ENCODE measurements around the gene ARHGAP1. TPM values are rescaled to one million over a fixed set of nuclear protein-coding genes. Genes with fewer than 3 reads are reported as not detected.

The ARHGAP1 gene
- polyA plus RNA-seq, 1 donor from 2014 or later = 9.3 TPM

DNA sequence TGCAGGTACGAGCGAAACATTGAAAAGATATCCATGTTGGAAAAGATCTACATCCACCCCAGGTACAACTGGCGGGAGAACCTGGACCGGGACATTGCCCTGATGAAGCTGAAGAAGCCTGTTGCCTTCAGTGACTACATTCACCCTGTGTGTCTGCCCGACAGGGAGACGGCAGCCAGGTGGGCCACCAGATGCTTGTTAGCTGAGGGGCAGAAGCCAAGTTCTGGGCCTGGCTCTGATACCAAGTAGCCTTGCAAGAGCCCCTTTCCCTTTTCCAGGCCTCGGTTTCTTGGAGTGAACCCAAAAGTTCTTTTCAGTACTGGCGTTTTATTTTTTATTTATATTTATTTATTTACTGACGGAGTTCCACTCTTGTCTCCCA lies 28.2 kb upstream of the ARHGAP1 start:
- Histone ChIP-seq H3K27ac (ENCODE audit: low read length) (no peak overlapping the region), H3K9me3 (ENCODE audit: low read length) (no peaks in the 10 kb centered on the region)

DNA sequence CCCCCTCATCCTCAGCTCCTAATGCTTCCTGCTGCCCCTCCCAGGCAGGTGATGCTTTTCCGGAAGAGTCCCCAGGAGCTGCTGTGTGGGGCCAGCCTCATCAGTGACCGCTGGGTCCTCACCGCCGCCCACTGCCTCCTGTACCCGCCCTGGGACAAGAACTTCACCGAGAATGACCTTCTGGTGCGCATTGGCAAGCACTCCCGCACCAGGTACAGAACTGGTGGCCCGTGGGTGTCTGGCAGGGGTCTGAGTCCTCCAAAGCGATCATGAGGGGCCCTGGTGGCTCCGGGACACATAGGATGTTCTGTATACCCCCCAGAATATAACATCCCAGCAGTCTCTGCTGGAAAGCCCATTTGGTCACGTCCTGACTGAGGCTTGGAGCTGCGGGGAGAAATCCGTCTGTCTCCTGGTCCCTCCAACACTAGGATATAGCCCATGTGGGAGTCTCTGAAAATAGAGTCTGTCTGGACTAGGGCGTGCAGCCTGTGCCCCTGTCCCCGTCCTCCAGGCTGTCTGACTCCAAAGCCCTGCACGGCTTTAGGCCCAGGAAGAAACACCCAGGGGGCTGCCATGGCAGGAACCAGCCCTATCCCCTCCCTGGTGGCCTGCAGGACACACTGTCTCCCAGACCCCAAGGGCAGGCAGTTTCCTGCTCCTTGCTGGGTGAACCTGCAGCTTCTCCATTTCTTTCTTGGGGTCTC lies 27.7 kb upstream of the ARHGAP1 start:
- TF ChIP-seq RAD21 (conservative IDR thresholded peaks at IDR 0.05) (no peak), SMC3 (conservative IDR thresholded peaks at IDR 0.05; ENCODE audit: poor library complexity) (no peak), POLR2AphosphoS5 (IDR thresholded peaks at IDR 0.05) (no peak), EZH2 (IDR thresholded peaks at IDR 0.05; ENCODE audit: borderline replicate concordance, insufficient read depth, low read length, poor library complexity, severe bottlenecking) (no peak), MXI1 (conservative IDR thresholded peaks at IDR 0.05; ENCODE audit: poor library complexity, severe bottlenecking) (no peak)
- TF ChIP-seq, protein P1, sequence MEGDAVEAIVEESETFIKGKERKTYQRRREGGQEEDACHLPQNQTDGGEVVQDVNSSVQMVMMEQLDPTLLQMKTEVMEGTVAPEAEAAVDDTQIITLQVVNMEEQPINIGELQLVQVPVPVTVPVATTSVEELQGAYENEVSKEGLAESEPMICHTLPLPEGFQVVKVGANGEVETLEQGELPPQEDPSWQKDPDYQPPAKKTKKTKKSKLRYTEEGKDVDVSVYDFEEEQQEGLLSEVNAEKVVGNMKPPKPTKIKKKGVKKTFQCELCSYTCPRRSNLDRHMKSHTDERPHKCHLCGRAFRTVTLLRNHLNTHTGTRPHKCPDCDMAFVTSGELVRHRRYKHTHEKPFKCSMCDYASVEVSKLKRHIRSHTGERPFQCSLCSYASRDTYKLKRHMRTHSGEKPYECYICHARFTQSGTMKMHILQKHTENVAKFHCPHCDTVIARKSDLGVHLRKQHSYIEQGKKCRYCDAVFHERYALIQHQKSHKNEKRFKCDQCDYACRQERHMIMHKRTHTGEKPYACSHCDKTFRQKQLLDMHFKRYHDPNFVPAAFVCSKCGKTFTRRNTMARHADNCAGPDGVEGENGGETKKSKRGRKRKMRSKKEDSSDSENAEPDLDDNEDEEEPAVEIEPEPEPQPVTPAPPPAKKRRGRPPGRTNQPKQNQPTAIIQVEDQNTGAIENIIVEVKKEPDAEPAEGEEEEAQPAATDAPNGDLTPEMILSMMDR (IDR thresholded peaks at IDR 0.05; ENCODE audit: poor library complexity, severe bottlenecking) = no peak
- TF ChIP-seq, protein P2, sequence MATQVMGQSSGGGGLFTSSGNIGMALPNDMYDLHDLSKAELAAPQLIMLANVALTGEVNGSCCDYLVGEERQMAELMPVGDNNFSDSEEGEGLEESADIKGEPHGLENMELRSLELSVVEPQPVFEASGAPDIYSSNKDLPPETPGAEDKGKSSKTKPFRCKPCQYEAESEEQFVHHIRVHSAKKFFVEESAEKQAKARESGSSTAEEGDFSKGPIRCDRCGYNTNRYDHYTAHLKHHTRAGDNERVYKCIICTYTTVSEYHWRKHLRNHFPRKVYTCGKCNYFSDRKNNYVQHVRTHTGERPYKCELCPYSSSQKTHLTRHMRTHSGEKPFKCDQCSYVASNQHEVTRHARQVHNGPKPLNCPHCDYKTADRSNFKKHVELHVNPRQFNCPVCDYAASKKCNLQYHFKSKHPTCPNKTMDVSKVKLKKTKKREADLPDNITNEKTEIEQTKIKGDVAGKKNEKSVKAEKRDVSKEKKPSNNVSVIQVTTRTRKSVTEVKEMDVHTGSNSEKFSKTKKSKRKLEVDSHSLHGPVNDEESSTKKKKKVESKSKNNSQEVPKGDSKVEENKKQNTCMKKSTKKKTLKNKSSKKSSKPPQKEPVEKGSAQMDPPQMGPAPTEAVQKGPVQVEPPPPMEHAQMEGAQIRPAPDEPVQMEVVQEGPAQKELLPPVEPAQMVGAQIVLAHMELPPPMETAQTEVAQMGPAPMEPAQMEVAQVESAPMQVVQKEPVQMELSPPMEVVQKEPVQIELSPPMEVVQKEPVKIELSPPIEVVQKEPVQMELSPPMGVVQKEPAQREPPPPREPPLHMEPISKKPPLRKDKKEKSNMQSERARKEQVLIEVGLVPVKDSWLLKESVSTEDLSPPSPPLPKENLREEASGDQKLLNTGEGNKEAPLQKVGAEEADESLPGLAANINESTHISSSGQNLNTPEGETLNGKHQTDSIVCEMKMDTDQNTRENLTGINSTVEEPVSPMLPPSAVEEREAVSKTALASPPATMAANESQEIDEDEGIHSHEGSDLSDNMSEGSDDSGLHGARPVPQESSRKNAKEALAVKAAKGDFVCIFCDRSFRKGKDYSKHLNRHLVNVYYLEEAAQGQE (IDR thresholded peaks at IDR 0.05; ENCODE audit: borderline replicate concordance) = no peak
- Histone ChIP-seq H3K36me3 (ENCODE audit: insufficient read depth, low read length) (no peaks in the 10 kb centered on the region), H3K79me2 (replicated peaks; ENCODE audit: insufficient read depth, low read length) (no peaks in the 10 kb centered on the region), H3K27me3 (ENCODE audit: insufficient read depth, low read depth, low read length) (no peaks in the 10 kb centered on the region), H3K9me2 (ENCODE audit: insufficient read depth, low read length) (no peaks in the 10 kb centered on the region), H3K9ac (ENCODE audit: low read length) (no peak overlapping the region), H3K27ac (ENCODE audit: low read length) (no peak overlapping the region), H3K9me3 (ENCODE audit: low read length) (no peaks in the 10 kb centered on the region), H3K4me3 (ENCODE audit: low read length) (no peak overlapping the region), H3F3A (ENCODE audit: insufficient read depth, low read length, poor library complexity, severe bottlenecking) (no peaks in the 10 kb centered on the region), H4K20me1 (ENCODE audit: insufficient read depth) (no peaks in the 10 kb centered on the region), H2AFZ (ENCODE audit: low read depth, low read length) (no peak overlapping the region), H3K4me2 (ENCODE audit: low read length) (no peak overlapping the region)

More for the DNA sequence above, 28.2 kb upstream of the ARHGAP1 start:
- H3F3A ChIP-seq (ENCODE audit: insufficient read depth, low read length, poor library complexity, severe bottlenecking) = no peaks in the 10 kb centered on the region
- H4K20me1 ChIP-seq (ENCODE audit: insufficient read depth) = no peaks in the 10 kb centered on the region
- H3K36me3 ChIP-seq (ENCODE audit: insufficient read depth, low read length) = no peaks in the 10 kb centered on the region
- no peaks in the 10 kb centered on the region for H3K9me2 ChIP-seq (ENCODE audit: insufficient read depth, low read length)
- H3K4me3 ChIP-seq (ENCODE audit: low read length) = no peak overlapping the region
- TF ChIP-seq MXI1 (conservative IDR thresholded peaks at IDR 0.05; ENCODE audit: poor library complexity, severe bottlenecking) = no peak
- no peak for TF ChIP-seq POLR2AphosphoS5 (IDR thresholded peaks at IDR 0.05)
- no peak for TF ChIP-seq SMC3 (conservative IDR thresholded peaks at IDR 0.05; ENCODE audit: poor library complexity)
- no peak for TF ChIP-seq EP300 (conservative IDR thresholded peaks at IDR 0.05; ENCODE audit: poor library complexity, severe bottlenecking)
- TF ChIP-seq, protein P1 (IDR thresholded peaks at IDR 0.05; ENCODE audit: poor library complexity, severe bottlenecking) = no peak
- TF ChIP-seq, protein P2 (IDR thresholded peaks at IDR 0.05; ENCODE audit: borderline replicate concordance) = no peak
- no peak for TF ChIP-seq EZH2 (IDR thresholded peaks at IDR 0.05; ENCODE audit: borderline replicate concordance, insufficient read depth, low read length, poor library complexity, severe bottlenecking)
- TF ChIP-seq RAD21 (conservative IDR thresholded peaks at IDR 0.05) = no peak
- no peak for TF ChIP-seq TAF1 (IDR thresholded peaks at IDR 0.05; ENCODE audit: low read depth)
- no peaks in the 10 kb centered on the region for H3K79me2 ChIP-seq (replicated peaks; ENCODE audit: insufficient read depth, low read length)
- no peak overlapping the region for H3K9ac ChIP-seq (ENCODE audit: low read length)
- no peaks in the 10 kb centered on the region for H3K27me3 ChIP-seq (ENCODE audit: insufficient read depth, low read depth, low read length)
- H2AFZ ChIP-seq (ENCODE audit: low read depth, low read length) = no peak overlapping the region
- no peak overlapping the region for H3K4me2 ChIP-seq (ENCODE audit: low read length)

Measured in neural cell (in vitro differentiated cells).